ENCODE results near the gene SLC22A5.

The SLC22A5 gene

GRCh38 chr5:132438917-132439316 is 69.4 kb downstream of the SLC22A5 start:
- in situ Hi-C loops (cut with HindIII; ENCODE audit: low sequenced_read_pairs), result no loop called here

DNA sequence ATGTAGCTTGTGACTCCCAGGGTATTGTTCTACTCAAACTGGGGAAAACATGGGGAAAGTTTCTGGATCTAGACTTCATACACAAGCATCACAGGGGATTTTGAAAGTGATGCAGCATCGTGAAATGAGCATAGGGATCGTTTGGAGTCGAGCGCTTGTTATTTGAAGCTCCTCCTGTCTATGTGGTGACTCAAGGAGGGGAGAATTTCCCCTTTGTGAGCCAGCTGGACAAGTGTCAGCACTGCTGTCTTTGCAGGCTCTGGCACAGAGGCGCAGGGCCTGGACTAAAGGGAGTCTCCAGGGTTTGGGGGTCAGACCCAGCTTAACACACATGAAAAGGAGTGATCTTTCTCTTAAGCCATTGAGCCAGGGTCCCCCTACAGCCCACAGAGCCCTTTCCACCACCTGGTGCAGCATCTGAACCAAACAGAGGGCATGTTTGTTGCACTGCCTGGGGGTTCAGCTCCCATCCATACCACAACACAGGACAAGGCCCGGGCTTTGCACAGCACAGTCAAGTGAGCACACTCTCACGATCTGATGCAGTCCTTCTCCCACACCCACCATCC is 70.1 kb downstream of the SLC22A5 start:
- in situ Hi-C loops (cut with HindIII; ENCODE audit: low sequenced_read_pairs), result no loop called here

DNA sequence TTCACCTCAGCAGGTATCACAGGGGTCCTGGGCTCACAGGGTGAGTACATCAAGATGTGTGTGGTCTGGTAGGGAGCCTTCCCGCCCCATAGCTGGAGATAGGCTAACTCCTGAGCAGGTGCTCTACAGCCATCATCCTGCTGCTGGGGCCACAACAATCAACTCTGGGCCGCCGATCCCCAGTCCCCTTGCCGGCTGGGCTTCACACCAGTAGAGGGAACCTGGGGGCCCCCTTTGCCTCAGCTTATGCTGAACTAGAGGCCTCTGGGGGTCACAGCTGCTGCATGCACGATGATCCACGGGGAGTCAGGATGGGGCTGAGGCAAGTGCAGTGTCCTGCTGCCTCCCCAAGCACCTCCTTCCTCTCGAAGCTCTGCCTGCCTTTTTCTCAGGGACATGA is 74.6 kb downstream of the SLC22A5 start:
- in situ Hi-C loops (cut with HindIII; ENCODE audit: low sequenced_read_pairs), result no loop called here
